Esophagus muscularis mucosa (tissue), 4 donors: ENCODE results near the gene NEUROD2. TPM values are rescaled to one million over a fixed set of nuclear protein-coding genes. Genes with fewer than 3 reads are reported as not detected.

Source experiments
- DNase-seq: peaks from one replicate; pipeline ENCODE4 v3.0.0-alpha.2; 2017; ENCODE audit errors: extremely low spot score
- H3K27ac ChIP-seq, 4 donors: fragments of 200-600 bp; sonication (generic); replicated peaks in 1 of 4; 1 replicate in 3 of 4; 2 replicates in 1 of 4; pipeline ENCODE4 v1.5.1; 2016 to 2019; ENCODE audit warnings: mild to moderate bottlenecking in 1 of 4
- H3K27me3 ChIP-seq, 4 donors: fragments of 200-600 bp; sonication (generic); one replicate each; pipeline versions ENCODE4 v1.5.1 to v1.6.0; 2016 to 2019
- H3K36me3 ChIP-seq, 4 donors: fragments of 200-600 bp; sonication (generic); one replicate each; pipeline ENCODE4 v1.5.1; 2016 to 2019
- H3K4me1 ChIP-seq, 4 donors: fragments of 200-600 bp; sonication (generic); one replicate each; pipeline ENCODE4 v1.5.1; 2016 to 2019
- H3K4me3 ChIP-seq, 4 donors: fragments of 200-600 bp; sonication (generic); 1 replicate in 2 of 4; 2 replicates in 2 of 4; pipeline ENCODE4 v1.5.1; 2016 to 2019; ENCODE audit warnings: mild to moderate bottlenecking in 4 of 4, moderate library complexity in 1 of 4
- H3K9me3 ChIP-seq, 4 donors: fragments of 200-600 bp; sonication (generic); 1 replicate in 3 of 4; 2 replicates in 1 of 4; pipeline ENCODE4 v1.5.1; 2016 to 2019
- CTCF ChIP-seq, 3 experiments: fragments of 200-600 bp in 2 of 3; fragments of 450-650 bp in 1 of 3; sonication (generic) in 2 of 3; IDR thresholded peaks; one replicate each; pipeline ENCODE4 v1.5.1; 2017 to 2019; ENCODE audit warnings: antibody characterized with exemption in 3 of 3, mild to moderate bottlenecking in 2 of 3, moderate library complexity in 1 of 3
- EP300 ChIP-seq: sonication (generic); formaldehyde crosslinking; IDR thresholded peaks from one replicate; pipeline ENCODE4 v1.6.1; 2017; ENCODE audit warnings: antibody characterized with exemption
- POLR2A ChIP-seq: fragments of 450-650 bp; IDR thresholded peaks from one replicate; pipeline ENCODE4 v1.6.1; 2017; ENCODE audit warnings: antibody characterized with exemption, moderate library complexity, mild to moderate bottlenecking, low read depth
- POLR2AphosphoS5 ChIP-seq, 2 donors: sonication (generic); formaldehyde crosslinking; IDR thresholded peaks; one replicate each; pipeline ENCODE4 v1.6.1; 2017; ENCODE audit warnings: antibody characterized with exemption in 2 of 2
- WGBS: methylation state at CpG from one replicate; pipeline ENCODE4 v1.1.5; 2018; 5-methylcytosine and 5-hydroxymethylcytosine counted together
- intact Hi-C: fragments of 100-400 bp; cut with DNase I; formaldehyde crosslinking; loops from one replicate; pipeline ENCODE4 v1.15.1; 2023
- total RNA-seq, 4 donors: library from RNA; depleted of rRNA; stranded (reverse); fragments of >200 nt; gene quantifications; one replicate each; pipeline versions ENCODE4 v1.1.0 to v1.2.1, GENCODE V29; 2016

Gene NEUROD2
- total RNA-seq, 4 donors from 2014 or later = not detected

- intact Hi-C loops = no loop called here
- no peak overlapping the region for H3K27ac ChIP-seq
- no peak for TF ChIP-seq CTCF (IDR thresholded peaks at IDR 0.05)
- H3K4me1 ChIP-seq = peaks cover 0 to 12% (median 4%) of the 10 kb centered on the region in 4 donors
- no peaks in the 10 kb centered on the region for H3K27me3 ChIP-seq
- no peak for DNase-seq
- H3K9me3 ChIP-seq = no peaks in the 10 kb centered on the region
- WGBS = 25% methylated on average over 17 of the region's 17 CpGs
- H3K4me3 ChIP-seq = no peak overlapping the region
- H3K36me3 ChIP-seq = peaks cover 0 to 69% (median 33%) of the 10 kb centered on the region in 4 donors
Observed at GRCh38 chr17:39563476-39563875, 44.2 kb downstream of the NEUROD2 start.

DNA sequence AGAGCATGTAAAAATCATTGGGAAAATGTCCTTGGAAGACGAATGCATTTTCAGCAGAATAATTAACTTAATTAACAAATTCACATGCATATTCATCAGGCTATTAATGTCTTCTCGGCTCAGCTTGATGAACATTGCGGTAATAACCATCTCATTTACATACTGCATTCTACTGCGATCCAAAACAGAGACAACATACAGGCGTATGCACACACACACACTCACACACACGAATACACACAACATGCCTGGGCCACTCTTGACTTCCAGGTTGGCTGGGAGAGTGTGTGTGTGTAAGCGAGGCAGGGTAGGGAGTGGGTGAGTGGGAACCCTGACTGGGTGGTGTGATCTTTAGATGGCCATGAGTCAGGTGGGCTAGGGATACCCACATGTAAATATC, 44.7 kb downstream of the NEUROD2 start:
- TF ChIP-seq CTCF (IDR thresholded peaks at IDR 0.05) = no peak
- TF ChIP-seq POLR2A = no peak
- TF ChIP-seq EP300 = no peak
- no peak for TF ChIP-seq POLR2AphosphoS5 (IDR thresholded peaks at IDR 0.05)
- no peak overlapping the region for H3K4me3 ChIP-seq
- peaks cover under 1 to 69% (median 36%) of the 10 kb centered on the region in 4 donors for H3K36me3 ChIP-seq
- no peak for DNase-seq
- H3K27ac ChIP-seq = no peak overlapping the region
- no peaks in the 10 kb centered on the region for H3K27me3 ChIP-seq
- WGBS = 93% methylated on average over 7 of the region's 7 CpGs
- H3K9me3 ChIP-seq = no peaks in the 10 kb centered on the region
- H3K4me1 ChIP-seq = peaks cover 0 to 12% (median 4%) of the 10 kb centered on the region in 4 donors
- intact Hi-C loops = no loop called here

DNA sequence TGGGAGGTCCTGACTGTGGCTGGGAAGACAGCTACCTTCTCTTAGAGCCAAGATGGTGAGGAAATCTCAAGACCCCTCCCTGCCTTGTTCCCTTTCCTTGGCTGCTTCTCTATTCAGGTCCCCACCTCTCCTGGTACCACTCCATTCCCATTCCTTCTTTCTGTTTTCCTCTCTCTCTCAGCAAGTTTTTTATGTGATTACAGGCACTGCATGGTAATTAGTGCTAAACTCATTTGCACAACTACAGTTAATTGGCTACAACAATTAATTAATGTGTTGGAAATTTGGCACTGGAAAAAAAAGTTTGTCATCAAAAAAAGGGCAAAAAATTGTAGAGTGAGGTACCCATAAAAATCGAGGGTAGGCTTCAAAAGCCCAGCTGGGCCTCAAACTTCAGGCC, 45.3 kb downstream of the NEUROD2 start:
- Histone ChIP-seq H3K4me3 (no peak overlapping the region), H3K27me3 (no peaks in the 10 kb centered on the region), H3K27ac (no peak overlapping the region), H3K4me1 (peaks cover 0 to 12% (median 4%) of the 10 kb centered on the region in 4 donors), H3K36me3 (peaks cover 6 to 69% (median 36%) of the 10 kb centered on the region in 4 donors), H3K9me3 (no peaks in the 10 kb centered on the region)
- TF ChIP-seq POLR2AphosphoS5 (IDR thresholded peaks at IDR 0.05) (no peak), CTCF (IDR thresholded peaks at IDR 0.05) (no peak), EP300 (no peak), POLR2A (no peak)
- whole genome bisulfite sequencing = 76% methylated on average over 1 of the region's 1 CpG
- intact Hi-C loops = no loop called here
- DNase-seq = no peak

DNA sequence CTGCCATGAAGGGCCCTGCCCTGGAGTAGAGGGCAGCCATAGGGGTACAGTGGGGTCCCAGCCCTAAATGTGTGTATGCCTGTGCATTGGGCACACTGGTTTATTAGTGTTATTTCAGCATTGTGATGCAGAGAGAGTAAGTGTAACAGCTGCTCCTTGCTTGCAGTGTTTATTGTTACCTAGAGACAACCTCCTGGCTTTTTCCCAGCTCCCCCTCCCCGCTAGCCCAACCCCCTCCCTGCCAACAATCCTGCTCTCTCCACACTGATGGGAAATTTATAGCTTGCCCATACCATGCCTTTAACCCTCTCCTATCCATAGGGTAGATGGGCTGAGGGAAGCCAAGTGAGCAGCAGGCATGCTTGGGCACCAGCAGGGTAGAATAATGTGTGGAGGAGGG, 51.3 kb downstream of the NEUROD2 start:
- DNase-seq = no peak
- Histone ChIP-seq H3K27me3 (no peaks in the 10 kb centered on the region), H3K4me1 (no peaks in the 10 kb centered on the region), H3K27ac (no peak overlapping the region), H3K36me3 (peaks cover 18 to 96% (median 66%) of the 10 kb centered on the region in 4 donors), H3K9me3 (no peaks in the 10 kb centered on the region), H3K4me3 (no peak overlapping the region)
- 36% methylated on average over 1 of the region's 1 CpG for WGBS
- TF ChIP-seq POLR2A (no peak), EP300 (no peak), CTCF (IDR thresholded peaks at IDR 0.05) (no peak), POLR2AphosphoS5 (IDR thresholded peaks at IDR 0.05) (no peak)
- intact Hi-C loops = no loop called here

DNA sequence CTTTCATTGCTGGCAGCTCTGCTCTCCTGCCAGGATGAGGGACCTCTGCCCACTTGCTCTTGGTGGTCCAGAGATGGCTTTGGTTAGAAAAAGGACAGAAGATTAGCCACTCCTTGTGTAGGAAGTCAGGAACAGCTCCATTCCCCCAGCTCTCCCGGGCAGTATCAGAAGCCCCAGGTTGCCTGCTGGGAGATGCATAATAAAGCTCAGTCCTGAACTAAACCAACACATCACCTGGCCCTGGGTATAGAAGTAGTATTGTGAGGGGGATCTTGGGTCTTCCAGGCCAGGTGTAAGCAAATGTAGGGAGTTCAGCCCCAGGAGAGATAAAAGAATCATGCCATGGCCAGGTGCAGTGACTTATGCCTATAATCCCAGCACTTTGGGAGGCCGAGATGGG, 52.4 kb downstream of the NEUROD2 start:
- 62% methylated on average over 2 of the region's 2 CpGs for WGBS
- Histone ChIP-seq H3K9me3 (no peaks in the 10 kb centered on the region), H3K4me1 (no peaks in the 10 kb centered on the region), H3K27me3 (no peaks in the 10 kb centered on the region), H3K36me3 (peaks cover 18 to 98% (median 67%) of the 10 kb centered on the region in 4 donors), H3K27ac (no peak overlapping the region), H3K4me3 (no peak overlapping the region)
- DNase-seq = no peak
- TF ChIP-seq POLR2AphosphoS5 (IDR thresholded peaks at IDR 0.05) = no peak
- no peak for TF ChIP-seq EP300
- no peak for TF ChIP-seq CTCF (IDR thresholded peaks at IDR 0.05)
- TF ChIP-seq POLR2A = no peak
- intact Hi-C loops = no loop called here
